ENCODE measurements around the gene PTGIR. TPM values are rescaled to one million over a fixed set of nuclear protein-coding genes. Genes with fewer than 3 reads are reported as not detected.

Gene PTGIR
- total RNA-seq, 1 donor from 2014 or later: 0.20 TPM

DNA sequence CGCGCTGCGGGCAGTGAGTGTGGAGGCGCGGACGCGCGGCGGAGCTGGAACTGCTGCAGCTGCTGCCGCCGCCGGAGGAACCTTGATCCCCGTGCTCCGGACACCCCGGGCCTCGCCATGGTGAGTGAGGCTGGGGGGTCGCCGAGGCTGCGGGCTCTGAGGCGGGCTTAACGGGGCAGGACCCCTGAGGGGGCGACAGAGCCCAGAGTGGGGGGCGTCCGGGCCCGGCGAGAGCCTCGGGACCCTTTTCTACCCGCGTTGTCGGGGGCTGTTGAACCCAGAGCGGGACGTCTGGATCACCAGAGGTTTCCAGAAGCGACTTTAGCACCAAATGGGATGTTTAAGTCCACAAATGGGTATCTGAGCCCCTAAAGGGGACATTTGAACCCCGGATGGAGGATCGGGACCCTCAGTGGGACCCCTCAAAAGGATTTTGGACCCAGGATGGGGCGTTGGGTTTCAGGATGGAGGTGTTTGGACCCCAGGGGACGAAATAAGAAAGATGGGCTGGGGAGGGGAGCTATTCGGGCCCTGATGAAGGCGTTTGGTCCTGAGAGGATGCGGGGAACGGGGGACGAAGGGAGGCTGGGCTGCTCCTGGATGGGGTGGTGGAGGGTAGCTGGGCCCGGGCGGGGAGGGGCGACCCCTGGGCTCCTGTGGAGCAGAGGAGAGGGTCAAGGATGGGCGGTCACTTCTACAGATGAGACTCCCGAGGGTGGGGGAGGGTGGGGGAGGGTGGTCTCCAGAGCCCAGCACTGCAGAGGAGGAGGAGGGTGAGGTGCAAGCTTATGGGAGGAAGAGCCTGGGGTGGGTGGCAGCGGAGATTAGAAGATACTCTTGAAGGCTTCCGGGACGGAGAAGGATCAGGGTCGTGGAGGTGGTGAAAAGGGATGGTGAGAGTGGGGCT lies 23.3 kb downstream of the PTGIR start, which contains the start of gene CALM3:
CALM3 (plus strand) TSS at position 13 of the 907 bp plus-strand sequence; CDS start at position 118, 105 bp downstream.
- no peak for DNase-seq (ENCODE audit: low read depth in 2 of 2)

DNA sequence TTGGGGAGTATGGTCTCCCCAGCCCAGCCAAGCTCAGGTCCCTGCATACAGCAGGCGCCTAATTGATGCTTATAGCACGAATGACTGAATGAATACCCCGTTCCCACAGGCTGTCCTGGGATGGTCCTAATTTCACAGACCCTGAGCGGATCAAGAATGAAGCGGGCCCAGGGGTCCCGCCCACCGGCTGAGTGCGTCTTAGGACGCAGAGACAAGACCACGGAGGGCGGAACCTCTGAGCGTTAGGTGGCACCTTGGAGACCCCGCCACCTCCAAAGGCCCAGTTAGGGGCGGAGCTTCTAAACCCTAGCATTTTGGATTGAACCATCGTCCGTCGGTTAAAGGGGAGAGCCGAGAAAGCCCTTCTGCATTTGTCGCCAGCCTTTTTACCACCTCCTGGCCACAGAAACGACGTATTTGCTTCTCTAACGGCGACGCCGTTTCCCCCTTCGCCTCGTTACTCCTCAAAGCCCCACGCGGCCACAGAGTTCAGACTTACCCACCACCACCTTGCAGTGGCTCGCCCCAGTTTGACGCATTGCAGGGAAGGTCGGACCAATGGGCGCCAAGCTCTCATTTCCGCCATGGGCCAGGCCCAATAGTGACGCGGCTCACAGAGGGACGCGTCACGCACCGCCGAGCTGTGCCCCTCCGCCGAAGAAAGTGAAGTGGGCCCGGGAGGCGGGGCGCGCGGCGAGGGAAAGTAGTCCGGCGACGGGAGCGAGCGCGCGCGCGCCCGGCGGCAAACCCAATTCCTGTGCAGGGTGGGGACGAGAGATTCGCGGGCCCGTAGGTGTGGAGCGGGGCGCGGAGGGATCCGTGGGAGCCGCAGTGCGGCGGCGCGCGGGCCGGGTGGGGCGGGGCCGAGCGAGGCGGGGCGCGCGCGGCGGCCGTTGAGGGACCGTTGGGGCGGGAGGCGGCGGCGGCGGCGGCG lies 24.2 kb downstream of the PTGIR start:
- DNase-seq (ENCODE audit: low read depth in 2 of 2): peak; percentile 98 to 99

- no peak for DNase-seq (ENCODE audit: low read depth in 2 of 2)
Measured at GRCh38 chr19:46599716-46600373, 25.0 kb downstream of the PTGIR start.

- DNase-seq (ENCODE audit: low read depth in 2 of 2): no peak
Measured at GRCh38 chr19:46598372-46598917, 26.4 kb downstream of the PTGIR start.

DNA sequence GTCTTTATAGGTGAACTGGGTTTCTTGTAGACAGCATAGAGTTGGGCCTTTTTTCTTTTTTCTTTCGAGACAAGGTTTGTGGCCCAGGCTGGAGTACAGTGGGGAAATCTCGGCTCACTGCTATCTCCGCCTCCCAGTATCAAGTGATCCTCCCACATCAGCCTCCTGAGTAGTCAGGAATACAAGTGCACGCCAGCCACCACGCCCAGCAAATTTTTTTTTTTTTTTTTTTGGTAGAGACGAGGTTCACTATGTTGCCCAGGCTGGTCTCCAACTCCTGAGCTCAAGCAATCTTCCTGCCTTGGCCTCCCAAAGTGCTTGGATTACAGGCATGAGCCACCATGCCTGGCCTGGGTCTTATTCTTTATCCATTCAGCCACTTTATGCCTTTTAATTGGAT lies 28.9 kb downstream of the PTGIR start:
- no peak for DNase-seq (ENCODE audit: low read depth in 2 of 2)

GRCh38 chr19:46591870-46592269 lies 33.0 kb downstream of the PTGIR start:
- no peak for DNase-seq (ENCODE audit: low read depth in 2 of 2)

DNA sequence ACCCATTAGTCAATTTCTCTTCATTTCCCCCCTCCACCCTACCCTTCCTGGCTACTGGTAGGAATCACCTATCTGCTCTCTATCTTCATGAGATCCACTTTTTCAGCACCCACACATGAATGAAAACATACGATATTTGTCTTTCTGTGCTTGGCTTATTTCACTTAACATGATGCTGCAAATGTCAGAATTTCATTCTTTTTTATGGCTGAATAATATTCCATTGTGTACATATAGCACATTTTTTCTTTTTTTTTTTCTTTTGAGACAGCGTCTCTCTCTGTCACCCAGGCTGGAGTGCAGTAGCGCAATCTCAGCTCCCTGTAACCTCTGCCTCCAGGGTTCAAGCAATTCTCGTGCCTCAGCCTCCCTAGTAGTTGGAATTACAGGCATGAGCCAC lies 33.6 kb downstream of the PTGIR start:
- DNase-seq (ENCODE audit: low read depth in 2 of 2): no peak

DNA sequence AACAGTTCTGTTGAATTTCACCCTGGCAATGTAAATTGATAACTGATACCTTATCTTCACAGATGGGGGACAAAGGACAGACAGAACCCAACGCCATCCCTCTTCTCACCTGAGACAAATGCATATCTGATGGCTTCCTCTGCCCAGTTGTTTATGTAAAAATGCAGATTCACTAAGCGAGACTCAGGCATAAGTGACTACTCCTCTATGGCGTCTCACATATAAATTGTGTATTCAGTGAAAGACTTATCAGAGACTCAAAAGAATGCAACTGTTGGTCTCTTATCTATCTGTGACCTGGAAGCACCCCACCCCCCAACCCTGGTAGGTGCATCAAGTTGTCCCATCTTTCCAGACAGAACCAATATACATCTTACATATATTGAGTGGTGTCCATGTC lies 37.0 kb downstream of the PTGIR start:
- DNase-seq (ENCODE audit: low read depth in 2 of 2): no peak

DNA sequence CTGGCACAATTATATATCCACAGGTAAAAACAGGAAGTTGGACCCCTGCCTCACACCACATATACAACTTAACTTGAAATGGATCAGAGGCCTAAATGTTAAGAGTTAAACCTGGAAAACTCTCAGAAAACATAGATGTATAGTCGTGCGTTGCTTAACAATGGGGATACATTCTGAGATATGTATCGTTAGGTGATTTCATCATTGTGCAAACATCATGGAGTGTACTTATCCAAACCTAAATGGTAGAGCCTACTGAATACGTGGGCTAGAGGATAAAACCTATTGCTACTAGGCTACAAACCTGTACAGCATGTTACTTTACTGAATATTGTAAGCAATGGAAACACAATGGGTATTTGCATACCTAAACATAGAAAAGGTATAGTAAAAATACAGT lies 38.6 kb downstream of the PTGIR start:
- no peak for DNase-seq (ENCODE audit: low read depth in 2 of 2)

- no peak for DNase-seq (ENCODE audit: low read depth in 2 of 2)
Measured at GRCh38 chr19:46585539-46585938, 39.4 kb downstream of the PTGIR start.

DNA sequence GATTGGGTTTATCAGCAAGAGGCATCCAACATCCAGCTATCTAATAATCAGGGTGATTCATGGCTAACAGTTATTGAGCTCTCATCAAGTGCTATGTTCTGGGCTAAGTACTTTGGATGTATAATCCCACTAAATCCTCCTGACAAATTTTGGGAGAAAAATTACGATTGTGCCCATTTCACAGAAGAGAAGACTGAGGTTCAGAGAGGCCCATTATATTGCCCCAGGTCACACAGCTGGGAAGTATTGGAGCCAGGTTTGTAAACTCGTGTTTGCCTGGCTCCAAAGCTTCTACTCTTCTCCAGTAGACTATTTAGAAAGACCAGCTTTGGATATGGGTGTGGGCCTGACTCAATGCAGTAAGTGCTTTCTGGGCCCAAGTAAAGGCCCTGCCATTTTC lies 44.6 kb downstream of the PTGIR start:
- no peak for DNase-seq (ENCODE audit: low read depth in 2 of 2)

- DNase-seq (ENCODE audit: low read depth in 2 of 2): peak in 1 of 2 donors; percentile 29
Measured at GRCh38 chr19:46579361-46579879, 45.5 kb downstream of the PTGIR start.

GRCh38 chr19:46578450-46578849 lies 46.4 kb downstream of the PTGIR start:
- DNase-seq (ENCODE audit: low read depth in 2 of 2): no peak

- no peak for DNase-seq (ENCODE audit: low read depth in 2 of 2)
Measured at GRCh38 chr19:46574533-46574932, 50.4 kb downstream of the PTGIR start.

DNA sequence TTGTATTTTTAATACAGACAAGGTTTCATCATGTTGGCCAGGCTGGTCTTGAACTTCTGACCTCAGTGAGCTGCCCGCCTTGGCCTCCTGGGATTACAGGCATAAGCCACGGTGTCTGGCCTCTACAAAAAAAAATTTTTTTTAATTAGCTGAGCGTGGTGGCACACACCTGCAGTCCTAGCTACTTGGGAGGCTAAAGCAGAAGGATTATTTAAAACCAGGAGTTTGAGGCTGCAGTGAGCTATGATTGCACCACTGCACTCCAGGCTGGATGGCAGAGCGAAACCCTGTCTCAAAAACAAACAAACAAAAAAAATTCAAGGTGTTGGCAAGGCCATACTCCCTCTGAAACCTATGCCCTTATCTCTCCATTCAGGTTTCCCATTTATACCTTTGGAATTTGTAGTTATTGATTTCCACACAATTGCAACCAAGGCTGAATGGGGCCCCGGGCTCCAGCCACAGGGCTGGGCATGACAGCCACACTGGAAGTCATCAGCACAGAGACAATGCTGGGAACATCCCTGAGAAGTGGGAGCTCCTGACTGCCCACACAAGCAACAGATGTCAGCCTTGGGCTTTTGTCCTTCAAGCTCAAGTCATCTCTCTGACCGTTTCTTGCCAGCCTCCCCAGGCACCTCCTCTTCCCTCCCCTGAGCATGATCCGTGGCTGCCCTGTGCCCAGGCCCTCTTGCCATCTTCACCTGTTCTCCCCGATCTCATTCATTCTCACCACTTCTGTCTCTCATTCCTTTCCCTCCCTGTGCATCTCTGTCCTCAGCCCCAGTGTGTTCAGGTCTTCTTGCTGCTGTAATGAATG lies 51.0 kb downstream of the PTGIR start:
- no peak for DNase-seq (ENCODE audit: low read depth in 2 of 2)

- peak; percentile 14 to 19 for DNase-seq (ENCODE audit: low read depth in 2 of 2)
Measured at GRCh38 chr19:46571495-46571894, 53.4 kb downstream of the PTGIR start.

Measured in lung microvascular endothelial cell (primary cell).